ENCODE results near the gene ASCC1.

- no peak for TF ChIP-seq CTCF (conservative IDR thresholded peaks at IDR 0.05; ENCODE audit: low read depth, low read length)
- no peak for TF ChIP-seq EZH2 (IDR thresholded peaks at IDR 0.05; ENCODE audit: borderline replicate concordance, low read depth, low read length, poor library complexity, severe bottlenecking)
Observed at GRCh38 chr10:72096115-72097000, 119.7 kb downstream of the ASCC1 start.
